SIG-M5 (cell line): ENCODE data around the gene ATP13A2.

Experiments
- DNase-seq: peaks from one replicate; lab custom pipeline; 2025; lab: John Stamatoyannopoulos, UW

ATP13A2 gene, protein sequence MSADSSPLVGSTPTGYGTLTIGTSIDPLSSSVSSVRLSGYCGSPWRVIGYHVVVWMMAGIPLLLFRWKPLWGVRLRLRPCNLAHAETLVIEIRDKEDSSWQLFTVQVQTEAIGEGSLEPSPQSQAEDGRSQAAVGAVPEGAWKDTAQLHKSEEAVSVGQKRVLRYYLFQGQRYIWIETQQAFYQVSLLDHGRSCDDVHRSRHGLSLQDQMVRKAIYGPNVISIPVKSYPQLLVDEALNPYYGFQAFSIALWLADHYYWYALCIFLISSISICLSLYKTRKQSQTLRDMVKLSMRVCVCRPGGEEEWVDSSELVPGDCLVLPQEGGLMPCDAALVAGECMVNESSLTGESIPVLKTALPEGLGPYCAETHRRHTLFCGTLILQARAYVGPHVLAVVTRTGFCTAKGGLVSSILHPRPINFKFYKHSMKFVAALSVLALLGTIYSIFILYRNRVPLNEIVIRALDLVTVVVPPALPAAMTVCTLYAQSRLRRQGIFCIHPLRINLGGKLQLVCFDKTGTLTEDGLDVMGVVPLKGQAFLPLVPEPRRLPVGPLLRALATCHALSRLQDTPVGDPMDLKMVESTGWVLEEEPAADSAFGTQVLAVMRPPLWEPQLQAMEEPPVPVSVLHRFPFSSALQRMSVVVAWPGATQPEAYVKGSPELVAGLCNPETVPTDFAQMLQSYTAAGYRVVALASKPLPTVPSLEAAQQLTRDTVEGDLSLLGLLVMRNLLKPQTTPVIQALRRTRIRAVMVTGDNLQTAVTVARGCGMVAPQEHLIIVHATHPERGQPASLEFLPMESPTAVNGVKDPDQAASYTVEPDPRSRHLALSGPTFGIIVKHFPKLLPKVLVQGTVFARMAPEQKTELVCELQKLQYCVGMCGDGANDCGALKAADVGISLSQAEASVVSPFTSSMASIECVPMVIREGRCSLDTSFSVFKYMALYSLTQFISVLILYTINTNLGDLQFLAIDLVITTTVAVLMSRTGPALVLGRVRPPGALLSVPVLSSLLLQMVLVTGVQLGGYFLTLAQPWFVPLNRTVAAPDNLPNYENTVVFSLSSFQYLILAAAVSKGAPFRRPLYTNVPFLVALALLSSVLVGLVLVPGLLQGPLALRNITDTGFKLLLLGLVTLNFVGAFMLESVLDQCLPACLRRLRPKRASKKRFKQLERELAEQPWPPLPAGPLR

GRCh38 chr1:17011439-17012307, at the start of gene ATP13A2:
TSS of gene ATP13A2 (minus strand) at chr1:17011928. CDS start at chr1:17011738, 190 bp downstream.
- no peak for DNase-seq

GRCh38 chr1:17061486-17061885, 49.8 kb upstream of the ATP13A2 start:
- DNase-seq: no peak

- DNase-seq: peak; percentile 40
Observed at GRCh38 chr1:17060306-17060749, 48.6 kb upstream of the ATP13A2 start.

DNA sequence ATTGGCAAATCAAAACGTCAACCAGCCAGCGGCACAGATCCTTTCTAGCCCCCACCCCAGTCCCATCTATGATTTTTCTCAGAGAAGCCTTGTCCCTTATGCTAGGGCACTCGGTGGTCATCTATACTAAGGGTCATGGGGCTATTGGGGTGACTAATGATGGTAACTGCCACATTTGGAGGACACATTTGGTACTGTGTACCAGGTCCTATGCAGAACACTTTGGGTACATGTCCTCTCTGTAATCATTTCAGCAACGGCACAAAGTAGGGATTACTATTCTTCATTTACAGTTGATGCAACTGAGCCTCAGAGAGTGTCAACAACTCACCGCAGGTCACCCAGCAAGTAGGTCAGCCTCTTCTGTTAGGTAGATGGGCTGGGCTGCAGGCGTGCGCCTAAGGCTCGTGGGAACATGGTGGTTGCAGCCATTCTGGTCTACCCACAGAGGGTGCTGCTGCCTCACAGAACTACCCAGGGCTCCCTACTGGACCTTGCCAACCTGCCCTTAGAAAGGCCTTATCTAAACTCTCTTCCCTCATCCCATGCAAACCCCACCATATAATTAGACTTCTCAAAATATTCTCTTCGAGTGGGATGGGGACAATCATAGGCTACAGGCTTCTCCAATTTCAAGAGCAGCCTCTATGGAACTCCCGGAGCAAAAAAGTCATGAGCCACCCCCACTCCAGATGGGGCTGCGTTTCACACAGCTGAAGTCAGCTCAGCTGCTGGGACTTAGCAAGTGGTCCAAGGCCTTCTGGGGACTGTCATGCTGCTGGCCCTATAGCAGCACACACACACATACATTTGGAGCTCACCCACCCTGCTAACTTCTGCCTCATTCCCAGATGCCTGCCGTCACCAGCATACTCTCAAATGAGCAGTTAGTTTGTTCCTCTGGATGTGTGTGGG, 47.9 kb upstream of the ATP13A2 start:
- peak; percentile 33 for DNase-seq

DNA sequence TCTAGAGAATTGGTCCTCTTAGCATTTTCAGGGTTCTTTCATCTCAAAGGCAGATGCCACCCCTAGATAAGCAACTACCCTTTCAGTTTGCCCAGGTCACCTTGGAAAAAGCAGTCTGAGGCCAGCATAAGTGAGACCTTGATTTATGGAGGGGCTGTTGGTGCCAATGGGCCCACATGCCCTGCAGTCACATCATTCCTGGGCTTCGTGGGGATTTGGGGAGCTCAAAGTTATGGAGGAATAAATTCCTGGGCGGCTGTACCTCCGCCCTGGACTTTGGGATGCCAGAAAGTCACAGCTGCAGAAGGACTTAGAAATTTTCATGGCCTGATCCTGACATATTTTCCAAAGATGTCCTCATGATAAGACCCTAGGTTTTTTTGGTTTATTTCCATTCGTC, 44.8 kb upstream of the ATP13A2 start:
- DNase-seq: no peak

GRCh38 chr1:17055801-17056200, 44.1 kb upstream of the ATP13A2 start:
- DNase-seq: no peak

DNA sequence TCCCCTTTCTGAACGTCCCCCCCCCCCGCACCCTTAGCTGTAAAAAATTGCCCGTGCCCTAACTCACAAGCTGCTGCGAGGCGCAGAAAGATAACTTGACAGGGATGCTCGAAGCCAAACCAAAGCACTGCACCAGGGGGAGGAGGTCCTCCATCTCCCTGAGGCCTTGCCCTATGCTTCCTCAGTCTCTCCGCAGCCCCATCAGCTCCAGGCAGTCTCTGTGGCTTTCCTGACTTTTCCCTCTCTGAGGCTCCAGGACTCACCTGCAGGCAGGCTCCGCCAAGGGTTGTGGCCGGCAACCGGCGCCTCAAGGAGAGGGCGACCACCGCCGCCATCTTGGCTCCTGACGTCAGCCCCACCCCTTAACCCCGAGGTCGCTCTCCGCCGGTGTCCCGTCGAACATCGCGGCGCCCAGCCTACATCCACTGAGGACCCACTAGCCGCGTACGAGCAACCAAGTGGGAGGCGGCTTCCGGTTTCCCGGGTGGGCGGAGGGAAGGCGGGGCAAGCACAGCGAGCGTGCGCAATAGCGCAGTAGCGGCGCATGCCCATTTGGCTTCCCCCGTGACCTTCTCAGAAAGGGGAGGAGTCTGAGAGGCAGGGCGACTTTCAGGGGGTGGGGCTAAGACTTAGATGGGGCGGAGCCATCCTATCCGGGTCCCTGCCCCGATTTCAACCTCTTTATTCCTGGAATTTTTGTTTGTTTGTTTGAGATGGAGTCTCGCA, 42.1 kb upstream of the ATP13A2 start, which contains the start of gene SDHB:
Gene SDHB, minus strand, starts transcription at position 348 of the 726 bp plus-strand sequence. Its CDS starts 13 bp downstream, at position 335.
- DNase-seq: peak; percentile 52

DNA sequence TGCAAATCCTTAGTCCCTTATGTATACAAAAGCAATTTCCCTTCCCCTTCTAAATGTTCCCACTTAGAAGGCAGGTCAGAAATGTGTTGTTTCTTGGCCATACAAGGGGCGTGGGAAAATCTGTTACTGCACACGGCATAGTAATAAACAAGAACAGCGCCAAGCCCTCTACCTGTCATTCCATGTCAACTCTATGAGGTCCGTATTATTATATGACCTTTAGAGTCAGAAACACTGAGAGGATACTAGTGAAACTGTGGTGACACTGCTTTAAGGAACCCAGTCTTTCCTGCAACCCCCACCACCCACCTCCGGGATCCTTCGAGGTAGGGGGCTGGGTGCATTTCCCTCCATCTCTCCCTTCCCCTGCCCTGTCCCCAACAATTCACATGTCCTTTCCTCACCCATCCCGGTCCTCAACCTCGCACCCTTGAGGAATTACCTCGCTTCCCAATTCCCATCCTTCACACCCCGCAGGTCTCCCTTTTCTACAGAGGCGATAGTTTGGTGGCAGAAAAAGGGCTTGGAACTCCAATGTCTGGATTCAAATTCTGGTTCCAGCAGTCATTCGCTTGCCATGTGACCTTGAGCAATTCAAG, 41.5 kb upstream of the ATP13A2 start:
- no peak for DNase-seq

DNA sequence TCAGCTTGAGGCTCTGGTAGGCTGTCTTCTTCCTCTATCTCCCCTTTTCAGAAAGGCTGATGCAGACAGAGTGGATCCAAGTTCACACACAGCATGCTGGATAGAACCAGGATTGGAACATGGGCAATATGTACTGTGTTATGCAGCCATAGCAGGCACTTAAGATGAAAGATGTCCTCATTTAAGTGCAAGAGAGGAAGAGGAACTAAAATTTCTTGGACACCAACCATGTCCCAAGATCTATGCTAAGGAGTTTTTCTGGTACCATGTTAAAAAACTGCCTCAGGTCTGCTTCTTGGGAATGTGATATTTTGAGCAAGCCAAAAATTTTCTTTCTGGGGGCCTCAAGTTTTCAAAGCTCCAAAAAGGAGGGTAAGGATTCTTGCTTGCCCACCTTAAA, 40.9 kb upstream of the ATP13A2 start:
- no peak for DNase-seq

- DNase-seq: no peak
Observed at GRCh38 chr1:17052038-17052437, 40.3 kb upstream of the ATP13A2 start.

DNA sequence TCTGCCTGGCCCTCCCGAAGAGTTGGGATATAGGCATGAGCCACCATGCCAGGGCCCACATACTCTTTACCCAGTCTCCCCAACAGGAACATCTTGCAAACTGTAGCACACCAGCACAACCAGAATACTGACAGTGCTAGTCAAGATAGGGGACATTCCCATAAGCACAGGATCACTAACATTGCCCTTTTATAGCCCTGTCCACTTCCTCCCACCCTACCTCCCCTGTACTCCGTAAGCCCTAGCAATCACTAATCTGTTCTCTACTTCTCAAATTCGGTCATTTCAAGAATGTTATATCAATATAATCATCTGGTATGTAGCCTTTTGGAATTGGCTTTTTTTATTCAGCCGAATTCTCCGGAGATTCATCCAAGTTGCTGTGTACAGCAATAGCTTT, 36.2 kb upstream of the ATP13A2 start:
- no peak for DNase-seq

- no peak for DNase-seq
Observed at GRCh38 chr1:17046334-17046657, 34.6 kb upstream of the ATP13A2 start.

DNA sequence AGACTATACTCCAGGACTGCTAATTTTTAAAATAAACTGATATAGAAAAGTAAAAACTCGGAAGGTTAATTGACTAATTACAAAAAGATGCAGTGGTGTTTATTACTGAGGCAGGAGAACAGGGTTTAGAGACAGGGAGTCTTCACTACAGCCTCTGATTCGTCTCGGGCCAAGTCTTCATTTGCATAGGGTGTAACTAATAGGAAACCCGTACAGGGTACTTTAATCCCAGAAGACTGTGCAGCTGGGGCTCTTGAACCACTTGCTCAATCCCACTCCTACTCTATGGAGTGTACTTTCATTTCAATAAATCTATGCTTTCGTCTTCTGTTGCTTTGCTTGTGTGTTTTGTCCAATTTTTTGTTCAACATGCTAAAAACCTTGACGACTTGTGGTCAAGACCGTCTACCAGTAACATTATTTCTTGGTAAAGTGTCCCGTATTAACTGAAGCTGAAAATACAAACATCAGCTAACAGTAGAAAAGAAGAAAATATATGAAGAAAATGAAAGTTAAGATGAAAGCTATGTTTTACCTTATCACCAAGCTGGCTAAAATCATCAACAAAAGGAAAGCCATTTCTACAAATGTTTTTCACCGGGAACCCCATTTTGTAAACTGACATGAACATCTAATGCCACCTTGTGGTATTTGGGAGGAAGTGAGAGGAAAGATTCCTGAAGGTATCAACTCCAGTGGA, 34.1 kb upstream of the ATP13A2 start:
- DNase-seq: no peak

DNA sequence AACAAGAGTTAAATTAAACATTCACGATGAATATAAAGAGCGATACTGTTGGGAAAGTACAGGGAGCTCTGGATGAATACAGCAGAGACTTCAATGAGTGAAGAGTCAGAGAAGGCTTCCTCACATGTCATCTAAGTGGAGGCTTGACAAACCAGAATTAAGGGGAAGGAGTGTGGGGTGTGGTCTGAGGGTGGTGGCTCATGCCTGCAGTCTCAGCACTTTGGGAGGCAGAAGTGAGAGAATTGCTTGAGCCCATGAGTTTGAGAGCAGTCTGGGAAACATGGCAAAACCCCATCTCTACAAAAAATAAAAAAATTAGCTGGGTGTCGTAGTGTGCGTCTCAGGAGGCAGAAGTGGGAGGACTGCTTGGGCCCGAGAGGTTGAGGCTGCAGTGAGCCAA, 33.4 kb upstream of the ATP13A2 start:
- no peak for DNase-seq

- DNase-seq: no peak
Observed at GRCh38 chr1:17043676-17044075, 31.9 kb upstream of the ATP13A2 start.

DNA sequence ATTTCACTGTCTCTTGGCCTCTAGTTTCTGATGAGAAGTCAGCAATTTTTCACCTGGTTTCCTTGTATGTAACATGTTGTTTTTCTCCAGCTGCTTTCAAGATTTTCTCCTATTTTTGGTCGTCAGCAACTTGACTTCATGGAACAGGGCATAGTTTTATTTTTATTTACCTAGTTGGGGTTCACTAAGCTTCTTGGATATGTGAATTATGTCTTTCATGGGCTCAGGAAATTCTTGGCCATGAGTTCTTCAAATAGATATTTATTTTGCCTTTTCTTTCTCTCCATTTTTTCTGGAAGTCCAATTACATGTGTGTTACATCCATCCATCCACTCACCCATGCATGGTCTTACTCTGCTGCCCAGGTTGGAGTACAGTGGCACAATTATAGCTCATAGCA, 28.4 kb upstream of the ATP13A2 start:
- DNase-seq: no peak

DNA sequence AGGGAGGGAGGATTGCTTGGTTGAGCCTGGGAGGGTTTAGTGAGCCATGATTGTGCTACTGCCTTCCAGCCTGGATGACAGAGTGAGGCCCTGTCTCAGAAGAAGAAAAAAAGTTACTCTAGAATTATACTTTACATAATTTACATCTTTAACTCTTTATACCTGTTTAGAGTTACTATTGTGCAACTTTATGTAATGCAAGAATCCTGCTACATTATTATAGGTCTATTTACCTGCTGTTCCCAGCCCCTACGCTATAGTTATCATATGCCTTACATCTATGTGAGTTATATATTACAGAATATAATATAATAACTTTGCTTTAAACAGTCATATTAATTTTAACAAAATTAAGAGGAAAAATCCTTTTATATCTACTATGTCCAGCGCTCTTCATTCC, 27.8 kb upstream of the ATP13A2 start:
- no peak for DNase-seq

DNA sequence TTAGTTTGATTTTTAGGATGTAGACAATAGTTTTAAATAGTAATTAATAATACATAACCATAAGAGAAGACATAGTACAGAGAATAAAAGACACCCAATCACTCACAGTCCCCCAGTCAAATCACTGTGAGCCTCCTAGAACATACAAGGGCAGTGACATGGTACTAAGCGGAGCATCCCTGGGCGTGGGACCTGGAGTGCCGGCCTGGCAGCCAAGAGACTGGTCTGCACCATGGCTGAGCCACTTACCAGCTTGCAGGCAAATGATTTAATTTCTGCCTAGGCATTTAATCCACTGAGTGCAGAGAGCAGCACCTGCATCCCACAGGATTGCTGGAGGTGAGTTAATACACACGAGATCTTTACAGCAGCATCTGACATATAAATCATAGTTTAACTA, 21.8 kb upstream of the ATP13A2 start:
- no peak for DNase-seq

DNA sequence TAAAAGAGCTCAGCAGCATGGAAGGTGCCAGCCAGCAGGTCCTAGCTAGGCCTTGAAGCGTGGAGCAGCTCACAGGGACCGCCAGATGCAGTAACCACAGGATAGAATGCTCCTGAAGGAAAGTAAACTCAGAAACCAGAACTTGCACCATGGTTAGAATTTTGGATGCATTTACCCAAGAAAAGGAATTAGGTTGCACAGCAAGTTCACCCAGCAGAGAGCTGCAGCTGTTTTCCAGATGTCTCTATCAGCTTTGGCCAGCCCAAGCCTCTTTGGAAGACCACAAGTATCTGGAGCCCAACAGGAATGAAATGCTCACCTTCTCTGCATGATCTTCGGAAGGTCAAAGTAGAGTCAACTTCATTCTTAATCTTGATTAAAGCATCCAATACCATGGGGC, 21.0 kb upstream of the ATP13A2 start:
- no peak for DNase-seq
